Measurements from ENCODE around the gene EN2. TPM values are rescaled to one million over a fixed set of nuclear protein-coding genes. Genes with fewer than 3 reads are reported as not detected.

EN2 gene
- total RNA-seq, 1 experiment from 2014 or later: 1.5 TPM

- H3K27ac ChIP-seq (ENCODE audit: low read length): no peak overlapping the region
- intact Hi-C loops (cut with micrococcal nuclease; ENCODE audit: unreplicated experiment): no loop called here
- H3K4me3 ChIP-seq (ENCODE audit: low read depth in 2 of 2, low read length in 2 of 2): no peak overlapping the region
- no peaks in the 10 kb centered on the region for H3K9me3 ChIP-seq (ENCODE audit: control insufficient read depth, insufficient read depth, low read depth, low read length)
- ATAC-seq: no peak
- no TSS peak for BruUV-seq (replicated peaks)
- H3K36me3 ChIP-seq (ENCODE audit: control insufficient read depth, insufficient read depth, low read length): no peaks in the 10 kb centered on the region
- H3K27me3 ChIP-seq (ENCODE audit: control insufficient read depth, insufficient read depth, low read length): peaks cover 11% of the 10 kb centered on the region
- ChIA-PET CTCF (no interaction called here), POLR2A (interaction anchor here (0.7 kb wide), 1 partner anchor 12 kb away, joined by 4 read pairs; no protein-coding TSS in a partner anchor)
- TF ChIP-seq REST (IDR thresholded peaks at IDR 0.05; ENCODE audit: insufficient read depth in 1 of 2, low read depth in 2 of 2, low read length in 1 of 2) (no peak), POLR2AphosphoS5 (IDR thresholded peaks at IDR 0.05; ENCODE audit: low read depth, low read length) (no peak), TCF7L2 (IDR thresholded peaks at IDR 0.05; ENCODE audit: low read depth, low read length) (no peak), SIN3A (IDR thresholded peaks at IDR 0.05; ENCODE audit: borderline replicate concordance, insufficient read depth, low read depth, low read length) (no peak), CTCF (IDR thresholded peaks at IDR 0.05) (no peak)
- DNase-seq (ENCODE audit: low read depth, low spot score): no peak
- no peaks in the 10 kb centered on the region for H3K4me1 ChIP-seq (ENCODE audit: control insufficient read depth, insufficient read depth, low read length)
- in situ Hi-C loops (cut with HindIII; ENCODE audit: low pct_unique_long_range_greater_than_20kb, low sequenced_read_pairs): no loop called here
These were observed 19.5 kb downstream of the EN2 start for GRCh38 chr7:155477476-155477875.

GRCh38 chr7:155481764-155482163 is 23.8 kb downstream of the EN2 start:
- no peak for DNase-seq (ENCODE audit: low read depth, low spot score)
- intact Hi-C loops (cut with micrococcal nuclease; ENCODE audit: unreplicated experiment): no loop called here
- TF ChIP-seq POLR2AphosphoS5 (IDR thresholded peaks at IDR 0.05; ENCODE audit: low read depth, low read length) (no peak), REST (IDR thresholded peaks at IDR 0.05; ENCODE audit: insufficient read depth in 1 of 2, low read depth in 2 of 2, low read length in 1 of 2) (no peak), CTCF (IDR thresholded peaks at IDR 0.05) (no peak), SIN3A (IDR thresholded peaks at IDR 0.05; ENCODE audit: borderline replicate concordance, insufficient read depth, low read depth, low read length) (no peak), TCF7L2 (IDR thresholded peaks at IDR 0.05; ENCODE audit: low read depth, low read length) (no peak)
- H3K27ac ChIP-seq (ENCODE audit: low read length): no peak overlapping the region
- in situ Hi-C loops (cut with HindIII; ENCODE audit: low pct_unique_long_range_greater_than_20kb, low sequenced_read_pairs): no loop called here
- no peaks in the 10 kb centered on the region for H3K9me3 ChIP-seq (ENCODE audit: control insufficient read depth, insufficient read depth, low read depth, low read length)
- no peaks in the 10 kb centered on the region for H3K4me1 ChIP-seq (ENCODE audit: control insufficient read depth, insufficient read depth, low read length)
- CTCF ChIA-PET: no interaction called here
- no peaks in the 10 kb centered on the region for H3K36me3 ChIP-seq (ENCODE audit: control insufficient read depth, insufficient read depth, low read length)
- ATAC-seq: no peak
- H3K27me3 ChIP-seq (ENCODE audit: control insufficient read depth, insufficient read depth, low read length): peaks cover 4% of the 10 kb centered on the region
- no peak overlapping the region for H3K4me3 ChIP-seq (ENCODE audit: low read depth in 2 of 2, low read length in 2 of 2)
- BruUV-seq (replicated peaks): no TSS peak
- POLR2A ChIA-PET: no interaction called here

Measured in Panc1 (cell line).